OCI-LY1 (cell line): ENCODE measurements around the gene NLK.

Source experiments
- CTCF ChIP-seq: fragments of 200-600 bp; sonication (generic), shearing (Covaris generic); IDR thresholded peaks from 2 replicates; pipeline ENCODE4 v1.5.1; 2017; ENCODE audit warnings: mild to moderate bottlenecking, antibody characterized with exemption, low read length, moderate library complexity, mixed read lengths
- EZH2 ChIP-seq: fragments of 200-600 bp; sonication (generic), shearing (Covaris generic); IDR thresholded peaks from 2 replicates; pipeline ENCODE4 v1.8.0; 2017; ENCODE audit warnings: borderline replicate concordance, mixed run types, mild to moderate bottlenecking, antibody characterized with exemption, low read length, moderate library complexity, mixed read lengths

- no peak for TF ChIP-seq CTCF
- TF ChIP-seq EZH2, result no peak
Measured at GRCh38 chr17:28076144-28076543, 33.7 kb downstream of the NLK start.
